ENCODE data around the gene GPSM1. TPM values are rescaled to one million over a fixed set of nuclear protein-coding genes. Genes with fewer than 3 reads are reported as not detected.
"Not testable (repeated sequence)": the region's sequence is repeated elsewhere in the genome, so short reads cannot be mapped to it uniquely, and the experiment has no call there.

GPSM1 gene
- total RNA-seq, 1 experiment from 2014 or later, result 26.4 TPM

DNA sequence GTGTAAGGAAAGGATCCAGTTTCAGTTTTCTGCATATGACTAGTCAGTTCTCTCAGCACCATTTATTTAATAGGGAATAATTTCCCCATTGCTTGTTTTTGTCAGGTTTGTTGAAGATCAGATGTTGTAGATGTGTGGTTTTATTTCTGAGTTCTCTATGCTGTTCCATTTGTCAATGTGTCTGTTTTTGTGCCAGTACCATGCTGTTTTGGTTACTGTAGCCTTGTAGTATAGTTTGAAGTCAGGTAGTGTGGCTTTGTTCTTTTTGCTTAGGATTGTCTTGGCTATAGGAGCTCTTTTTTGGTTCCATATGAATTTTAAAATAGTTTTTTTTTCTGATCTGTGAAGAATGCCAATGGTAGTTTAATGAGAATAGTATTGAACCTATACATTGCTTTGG, 6.4 kb upstream of the GPSM1 start:
- H3K4me3 ChIP-seq (replicated peaks in 1 of 2; ENCODE audit: low read depth in 1 of 2, low read length in 2 of 2); POLR2A ChIA-PET; H3K9me2 ChIP-seq (ENCODE audit: insufficient read depth); RAD21 ChIA-PET (ENCODE audit: low non-redundant PET in 1 of 2, low total read pairs in 2 of 2, uncharacterized antibody in 2 of 2, unreplicated experiment in 2 of 2); H3K27ac ChIP-seq (ENCODE audit: low read depth, low read length); ATAC-seq; H3K9me3 ChIP-seq (ENCODE audit: control insufficient read depth in 1 of 2, insufficient read depth in 1 of 2, low read depth in 1 of 2, low read length in 2 of 2); H3K36me3 ChIP-seq (ENCODE audit: control insufficient read depth in 1 of 2, insufficient read depth in 2 of 2, low read length in 2 of 2); H4K20me1 ChIP-seq (ENCODE audit: insufficient read depth); H3K79me2 ChIP-seq (ENCODE audit: insufficient read depth, low read length); H3K4me2 ChIP-seq (ENCODE audit: low read length); DNase-seq (ENCODE audit: low read depth, low spot score); BruUV-seq (replicated peaks); H3K9ac ChIP-seq (ENCODE audit: low read length); H3K27me3 ChIP-seq (ENCODE audit: insufficient read depth, low read length); intact Hi-C loops (cut with micrococcal nuclease); H2AFZ ChIP-seq (ENCODE audit: low read depth, low read length, poor library complexity, severe bottlenecking): not testable (repeated sequence)
- CTCF ChIA-PET, result interaction anchor here (1.1 kb wide), 1 partner anchor 42 kb away, joined by 3 read pairs; no protein-coding TSS in a partner anchor
- peaks cover 0 to 19% of the 10 kb centered on the region in 2 experiments; a peak in 2 of 4 replicates for H3K4me1 ChIP-seq (ENCODE audit: control insufficient read depth in 1 of 2, insufficient read depth in 2 of 2, low read length in 2 of 2)

- H3K9me3 ChIP-seq (ENCODE audit: control insufficient read depth in 1 of 2, insufficient read depth in 1 of 2, low read depth in 1 of 2, low read length in 2 of 2), result peaks cover 0 to 2% of the 10 kb centered on the region in 2 experiments; a peak in 1 of 4 replicates
- no peaks in the 10 kb centered on the region for H3K36me3 ChIP-seq (ENCODE audit: control insufficient read depth in 1 of 2, insufficient read depth in 2 of 2, low read length in 2 of 2)
- H4K20me1 ChIP-seq (ENCODE audit: insufficient read depth), result no peaks in the 10 kb centered on the region
- POLR2A ChIA-PET, result no interaction called here
- ATAC-seq (no peak), DNase-seq (ENCODE audit: low read depth, low spot score) (no peak)
- BruUV-seq (replicated peaks), result no TSS peak
- peaks cover 0 to 24% of the 10 kb centered on the region in 2 experiments; a peak in 2 of 4 replicates for H3K4me1 ChIP-seq (ENCODE audit: control insufficient read depth in 1 of 2, insufficient read depth in 2 of 2, low read length in 2 of 2)
- H3K9ac ChIP-seq (ENCODE audit: low read length), result no peak overlapping the region
- RAD21 ChIA-PET (ENCODE audit: low non-redundant PET in 1 of 2, low total read pairs in 2 of 2, uncharacterized antibody in 2 of 2, unreplicated experiment in 2 of 2), result no interaction called here
- no peaks in the 10 kb centered on the region for H3K9me2 ChIP-seq (ENCODE audit: insufficient read depth)
- no peaks in the 10 kb centered on the region for H3K79me2 ChIP-seq (ENCODE audit: insufficient read depth, low read length)
- no peak overlapping the region for H2AFZ ChIP-seq (ENCODE audit: low read depth, low read length, poor library complexity, severe bottlenecking)
- CTCF ChIA-PET, result no interaction called here
- H3K27me3 ChIP-seq (ENCODE audit: insufficient read depth, low read length), result no peaks in the 10 kb centered on the region
- intact Hi-C loops (cut with micrococcal nuclease), result no loop called here
- TF ChIP-seq CEBPB (IDR thresholded peaks at IDR 0.05; ENCODE audit: low read depth) (no peak), TCF7L2 (IDR thresholded peaks at IDR 0.05; ENCODE audit: borderline replicate concordance, extremely low read depth, insufficient read depth, insufficient read length) (no peak), ZBTB33 (IDR thresholded peaks at IDR 0.05; ENCODE audit: extremely low read depth, insufficient replicate concordance, low read length) (no peak), POLR2A (IDR thresholded peaks at IDR 0.05; ENCODE audit: borderline replicate concordance, extremely low read depth, insufficient read depth, insufficient read length) (no peak), ZNF274 (IDR thresholded peaks at IDR 0.05; ENCODE audit: low read depth, low read length) (no peak), ZFX (IDR thresholded peaks at IDR 0.05) (no peak)
- TF ChIP-seq, protein P1, sequence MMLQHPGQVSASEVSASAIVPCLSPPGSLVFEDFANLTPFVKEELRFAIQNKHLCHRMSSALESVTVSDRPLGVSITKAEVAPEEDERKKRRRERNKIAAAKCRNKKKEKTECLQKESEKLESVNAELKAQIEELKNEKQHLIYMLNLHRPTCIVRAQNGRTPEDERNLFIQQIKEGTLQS (IDR thresholded peaks at IDR 0.05), result no peak
- no peak overlapping the region for H3K4me3 ChIP-seq (replicated peaks in 1 of 2; ENCODE audit: low read depth in 1 of 2, low read length in 2 of 2)
- H3K4me2 ChIP-seq (ENCODE audit: low read length), result no peak overlapping the region
- H3K27ac ChIP-seq (ENCODE audit: low read depth, low read length), result no peak overlapping the region
Observed at GRCh38 chr9:136321561-136321960, 5.8 kb upstream of the GPSM1 start.

All from HCT116 (cell line).